ENCODE data around the gene PAFAH2. TPM values are rescaled to one million over a fixed set of nuclear protein-coding genes. Genes with fewer than 3 reads are reported as not detected.
A peak's percentile ranks its signal among the peaks of the same experiment; 100 is the strongest.

The PAFAH2 gene
- total RNA-seq, 1 experiment from 2014 or later, result 12.4 TPM

DNA sequence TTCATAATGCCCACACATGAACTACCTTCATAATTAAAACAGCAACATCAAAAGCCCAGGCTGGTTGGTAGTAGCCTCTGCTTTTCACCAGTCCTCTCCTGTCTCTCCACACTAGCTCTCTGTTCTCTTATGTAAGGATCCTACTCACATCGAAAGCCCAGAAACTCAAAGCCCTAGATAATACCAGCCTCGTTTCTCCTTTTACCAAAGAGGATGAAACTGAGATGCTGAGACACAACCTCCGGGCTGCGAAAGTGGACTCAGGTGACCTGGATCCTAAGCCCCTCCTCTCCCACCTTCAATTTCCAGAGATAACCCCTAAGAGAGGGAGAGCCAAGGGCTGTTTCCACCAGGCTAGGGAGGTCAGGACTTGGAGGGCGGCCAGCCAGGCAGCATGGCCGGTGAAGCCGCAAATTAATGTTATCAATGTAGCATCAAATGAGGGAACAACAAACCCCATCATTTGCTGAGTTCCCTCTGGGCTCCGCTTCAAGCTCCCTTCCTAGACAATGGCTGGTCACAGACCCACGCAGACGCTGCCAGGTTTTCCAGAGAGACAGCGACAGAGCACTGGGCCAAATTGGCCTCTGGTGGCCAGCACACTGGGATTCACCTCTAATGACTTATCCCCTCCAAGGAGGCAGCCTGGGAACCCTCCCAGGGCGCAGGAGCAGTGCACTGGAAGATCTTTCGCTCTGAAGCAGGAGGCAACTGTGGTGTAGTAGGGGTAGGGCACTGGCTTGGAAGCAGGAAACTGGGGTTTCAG, 70.9 kb downstream of the PAFAH2 start:
- no peak overlapping the region for H2AFZ ChIP-seq (ENCODE audit: low read length)
- no peak overlapping the region for H3K23ac ChIP-seq (ENCODE audit: insufficient read length, low read depth, low read length)
- no peaks in the 10 kb centered on the region for H4K20me1 ChIP-seq (ENCODE audit: control insufficient read depth, insufficient read depth, insufficient read length)
- no peak overlapping the region for H2BK12ac ChIP-seq (ENCODE audit: insufficient read length, low read depth, low read length)
- H3K9me3 ChIP-seq (ENCODE audit: control insufficient read depth, low read depth, low read length), result no peaks in the 10 kb centered on the region
- no peak overlapping the region for H3T11ph ChIP-seq (ENCODE audit: low read length)
- H4K8ac ChIP-seq (replicated peaks; ENCODE audit: insufficient read length, low read depth, low read length), result no peak overlapping the region
- peaks cover 23 to 35% of the 10 kb centered on the region in 2 experiments for H3K4me1 Mint-ChIP-seq
- H4K5ac ChIP-seq (ENCODE audit: insufficient read length, low read depth, low read length), result no peak overlapping the region
- H2BK5ac ChIP-seq (ENCODE audit: insufficient read length, low read length), result no peak overlapping the region
- H3K18ac ChIP-seq (ENCODE audit: insufficient read length, low read depth, low read length), result peak overlapping the region; percentile 80
- no peak overlapping the region for H2BK15ac ChIP-seq (ENCODE audit: low read depth, low read length)
- WGBS (ENCODE audit: extremely low coverage, insufficient read length, low lambda C conversion rate), result no CpG with 5 or more reads among the region's 13 CpGs
- no peaks in the 10 kb centered on the region for H3K36me3 Mint-ChIP-seq (ENCODE audit: insufficient read depth in 1 of 3, low read depth in 3 of 3)
- peak overlapping the region in 1 of 2 experiments; percentile 38; a peak in 2 of 5 replicates for H3K4me3 Mint-ChIP-seq
- no peak overlapping the region for H3K4ac ChIP-seq (ENCODE audit: low read depth, low read length)
- DNase-seq, result peak; percentile 46
- H2BK20ac ChIP-seq (ENCODE audit: low read depth, low read length, poor library complexity, severe bottlenecking), result no peak overlapping the region
- H4K91ac ChIP-seq (ENCODE audit: insufficient read length, low read depth, low read length), result no peak overlapping the region
- H3K4me2 ChIP-seq (ENCODE audit: insufficient read depth, insufficient read length, low read length), result no peak overlapping the region
- no peak overlapping the region for H2BK120ac ChIP-seq (ENCODE audit: low read depth, low read length, poor library complexity, severe bottlenecking)
- H3K79me2 ChIP-seq (ENCODE audit: insufficient read depth, low read length), result no peaks in the 10 kb centered on the region
- no peak overlapping the region for H3K14ac ChIP-seq (ENCODE audit: insufficient read depth, low read length)
- H3K56ac ChIP-seq (ENCODE audit: insufficient read length, low read depth, low read length), result no peak overlapping the region
- H3K9me3 Mint-ChIP-seq, result no peaks in the 10 kb centered on the region
- peaks cover 2% of the 10 kb centered on the region; the same call in 1 of the 2 replicates for H3K4me1 ChIP-seq (ENCODE audit: insufficient read depth, low read length)
- no peaks in the 10 kb centered on the region for H3K79me1 ChIP-seq (ENCODE audit: insufficient read depth, low read depth, low read length, poor library complexity, severe bottlenecking)
- no peaks in the 10 kb centered on the region for H3K27me3 ChIP-seq (ENCODE audit: insufficient read depth, low read length)
- peaks cover 13% of the 10 kb centered on the region for H3K23me2 ChIP-seq (ENCODE audit: insufficient read length, low read depth, low read length, poor library complexity, severe bottlenecking)
- peaks cover 33% of the 10 kb centered on the region for H3K27me3 Mint-ChIP-seq (ENCODE audit: low read depth)
- TF ChIP-seq, protein P1, sequence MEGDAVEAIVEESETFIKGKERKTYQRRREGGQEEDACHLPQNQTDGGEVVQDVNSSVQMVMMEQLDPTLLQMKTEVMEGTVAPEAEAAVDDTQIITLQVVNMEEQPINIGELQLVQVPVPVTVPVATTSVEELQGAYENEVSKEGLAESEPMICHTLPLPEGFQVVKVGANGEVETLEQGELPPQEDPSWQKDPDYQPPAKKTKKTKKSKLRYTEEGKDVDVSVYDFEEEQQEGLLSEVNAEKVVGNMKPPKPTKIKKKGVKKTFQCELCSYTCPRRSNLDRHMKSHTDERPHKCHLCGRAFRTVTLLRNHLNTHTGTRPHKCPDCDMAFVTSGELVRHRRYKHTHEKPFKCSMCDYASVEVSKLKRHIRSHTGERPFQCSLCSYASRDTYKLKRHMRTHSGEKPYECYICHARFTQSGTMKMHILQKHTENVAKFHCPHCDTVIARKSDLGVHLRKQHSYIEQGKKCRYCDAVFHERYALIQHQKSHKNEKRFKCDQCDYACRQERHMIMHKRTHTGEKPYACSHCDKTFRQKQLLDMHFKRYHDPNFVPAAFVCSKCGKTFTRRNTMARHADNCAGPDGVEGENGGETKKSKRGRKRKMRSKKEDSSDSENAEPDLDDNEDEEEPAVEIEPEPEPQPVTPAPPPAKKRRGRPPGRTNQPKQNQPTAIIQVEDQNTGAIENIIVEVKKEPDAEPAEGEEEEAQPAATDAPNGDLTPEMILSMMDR (conservative IDR thresholded peaks at IDR 0.05), result no peak
- no peak overlapping the region for H2AK5ac ChIP-seq (ENCODE audit: insufficient read length, low read length)
- no peak overlapping the region for H3K9ac ChIP-seq (ENCODE audit: extremely low read depth, insufficient read length, low read length)
- no peak overlapping the region for H3K27ac ChIP-seq (ENCODE audit: insufficient read length, low read depth, low read length)
- peak overlapping the region in 2 of 3 experiments; percentile 58 to 92; a peak in 2 of 7 replicates for H3K27ac Mint-ChIP-seq

All from H9 (cell line).